Karpas-422 (cell line): ENCODE data around the gene PANK1. TPM values are rescaled to one million over a fixed set of nuclear protein-coding genes. Genes with fewer than 3 reads are reported as not detected.
"Not testable (repeated sequence)": the region's sequence is repeated elsewhere in the genome, so short reads cannot be mapped to it uniquely, and the experiment has no call there.

ENCODE experiments used
- DNase-seq: peaks from one replicate; pipeline ENCODE4 v3.0.0-alpha.2; 2015
- H2AFZ ChIP-seq: fragments of 200-600 bp; sonication (generic); 2 replicates; pipeline ENCODE4 v1.6.1; 2014; ENCODE audit warnings: antibody characterized with exemption, low read length, mixed read lengths
- H3K27ac ChIP-seq: fragments of 200-600 bp; sonication (generic); 2 replicates; pipeline ENCODE4 v1.5.1; 2014; ENCODE audit warnings: mild to moderate bottlenecking, low read length, moderate library complexity
- H3K27me3 ChIP-seq: fragments of 200-600 bp; sonication (generic); 2 replicates; pipeline ENCODE4 v1.6.1; 2014; ENCODE audit warnings: low read length, mixed read lengths
- H3K36me3 ChIP-seq: fragments of 200-600 bp; sonication (generic); 2 replicates; pipeline ENCODE4 v1.6.1; 2014; ENCODE audit warnings: low read length, mixed read lengths; ENCODE audit not compliant: insufficient read depth
- H3K4me1 ChIP-seq: fragments of 200-600 bp; sonication (generic); 2 replicates; pipeline ENCODE4 v1.6.1; 2014; ENCODE audit warnings: mild to moderate bottlenecking, low read length, mixed read lengths
- H3K4me2 ChIP-seq: fragments of 200-600 bp; sonication (generic); 2 replicates; pipeline ENCODE4 v1.6.1; 2014; ENCODE audit warnings: low read length, low read depth, mild to moderate bottlenecking; ENCODE audit not compliant: poor library complexity, severe bottlenecking
- H3K4me3 ChIP-seq: fragments of 200-600 bp; sonication (generic); 2 replicates; pipeline ENCODE4 v1.5.1; 2014; ENCODE audit warnings: mild to moderate bottlenecking, antibody characterized with exemption, low read length, mixed read lengths
- H3K79me2 ChIP-seq: fragments of 200-600 bp; sonication (generic); 2 replicates; pipeline ENCODE4 v1.6.1; 2014; ENCODE audit warnings: mild to moderate bottlenecking, low read length, mixed read lengths
- H3K9ac ChIP-seq: fragments of 200-600 bp; sonication (generic); 2 replicates; pipeline ENCODE4 v1.6.0; 2014; ENCODE audit warnings: low read length
- H3K9me2 ChIP-seq: fragments of 200-600 bp; sonication (generic), shearing (Covaris generic); replicated peaks from 2 replicates; pipeline ENCODE4 v1.6.0; 2014; ENCODE audit warnings: mild to moderate bottlenecking, low read length, moderate library complexity; ENCODE audit not compliant: insufficient read depth
- H3K9me3 ChIP-seq: fragments of 300-700, 200-600 bp; sonication (generic); 2 replicates; pipeline ENCODE4 v1.6.1; 2014; ENCODE audit warnings: low read length, mixed read lengths
- H4K20me1 ChIP-seq: fragments of 200-600 bp; sonication (generic); 2 replicates; pipeline ENCODE4 v1.6.1; 2014; ENCODE audit warnings: mild to moderate bottlenecking, antibody characterized with exemption, low read length, low read depth; ENCODE audit not compliant: insufficient read depth
- total RNA-seq: library from RNA; depleted of rRNA; stranded (reverse); fragments of >200 nt; shearing (Covaris generic); gene quantifications from 2 replicates; pipeline ENCODE4 v1.2.3, GENCODE V29; 2014; ENCODE audit warnings: low replicate concordance

Gene PANK1
- total RNA-seq, 1 experiment from 2014 or later: 8.1 TPM

- H3K36me3 ChIP-seq: no peaks in the 10 kb centered on the region
- no peak overlapping the region for H3K9ac ChIP-seq
- no peaks in the 10 kb centered on the region for H3K27me3 ChIP-seq
- no peak overlapping the region for H3K27ac ChIP-seq
- H3K4me2 ChIP-seq: no peak overlapping the region
- H3K4me1 ChIP-seq: 0 out of 2 replicates have a peak, but pooled peaks cover 3% of the 10 kb centered on the region
- H3K79me2 ChIP-seq: peaks cover 75% of the 10 kb centered on the region
- no peaks in the 10 kb centered on the region for H3K9me2 ChIP-seq
- no peaks in the 10 kb centered on the region for H3K9me3 ChIP-seq
- no peaks in the 10 kb centered on the region for H4K20me1 ChIP-seq
- no peak overlapping the region for H2AFZ ChIP-seq
- no peak for DNase-seq
- no peak overlapping the region for H3K4me3 ChIP-seq
Measured at GRCh38 chr10:89625041-89625765, 19.8 kb downstream of the PANK1 start.

GRCh38 chr10:89624020-89624419 is 21.0 kb downstream of the PANK1 start:
- H3K27ac ChIP-seq: no peak overlapping the region
- no peak for DNase-seq
- no peaks in the 10 kb centered on the region for H4K20me1 ChIP-seq

GRCh38 chr10:89622151-89622550 is 22.9 kb downstream of the PANK1 start:
- Histone ChIP-seq H3K36me3 (no peaks in the 10 kb centered on the region), H3K4me1 (no peaks in the 10 kb centered on the region), H3K27me3 (no peaks in the 10 kb centered on the region), H3K79me2 (peaks cover 69% of the 10 kb centered on the region), H3K4me2 (no peak overlapping the region), H4K20me1 (no peaks in the 10 kb centered on the region), H3K9me3 (no peaks in the 10 kb centered on the region), H2AFZ (no peak overlapping the region), H3K9ac (no peak overlapping the region), H3K4me3 (no peak overlapping the region), H3K27ac (no peak overlapping the region), H3K9me2 (no peaks in the 10 kb centered on the region)
- DNase-seq: no peak

More at GRCh38 chr10:89624020-89624419, 21.0 kb downstream of the PANK1 start:
- Histone ChIP-seq H2AFZ (no peak overlapping the region), H3K27me3 (no peaks in the 10 kb centered on the region), H3K9ac (no peak overlapping the region), H3K4me2 (no peak overlapping the region), H3K9me3 (no peaks in the 10 kb centered on the region), H3K79me2 (peaks cover 69% of the 10 kb centered on the region), H3K4me3 (no peak overlapping the region), H3K36me3 (no peaks in the 10 kb centered on the region), H3K9me2 (no peaks in the 10 kb centered on the region), H3K4me1 (no peaks in the 10 kb centered on the region)

GRCh38 chr10:89621438-89621837 is 23.6 kb downstream of the PANK1 start:
- Histone ChIP-seq H2AFZ (no peak overlapping the region), H4K20me1 (no peaks in the 10 kb centered on the region), H3K27ac (no peak overlapping the region), H3K9me2 (no peaks in the 10 kb centered on the region), H3K9ac (no peak overlapping the region), H3K4me3 (no peak overlapping the region), H3K36me3 (no peaks in the 10 kb centered on the region), H3K9me3 (no peaks in the 10 kb centered on the region), H3K79me2 (peaks cover 67% of the 10 kb centered on the region), H3K27me3 (no peaks in the 10 kb centered on the region), H3K4me2 (no peak overlapping the region), H3K4me1 (no peaks in the 10 kb centered on the region)
- no peak for DNase-seq

GRCh38 chr10:89620296-89620695 is 24.7 kb downstream of the PANK1 start:
- not testable (repeated sequence) for H3K27ac ChIP-seq, H2AFZ ChIP-seq, DNase-seq, H3K9ac ChIP-seq, H3K9me3 ChIP-seq, H3K27me3 ChIP-seq, H3K36me3 ChIP-seq, H3K4me1 ChIP-seq, H4K20me1 ChIP-seq, H3K4me2 ChIP-seq, H3K4me3 ChIP-seq, H3K9me2 ChIP-seq
- peaks cover 67% of the 10 kb centered on the region for H3K79me2 ChIP-seq

- Histone ChIP-seq H2AFZ (no peak overlapping the region), H4K20me1 (no peaks in the 10 kb centered on the region), H3K27me3 (no peaks in the 10 kb centered on the region), H3K9me3 (no peaks in the 10 kb centered on the region), H3K4me2 (no peak overlapping the region), H3K9me2 (no peaks in the 10 kb centered on the region), H3K79me2 (peaks cover 58% of the 10 kb centered on the region), H3K9ac (no peak overlapping the region), H3K36me3 (no peaks in the 10 kb centered on the region), H3K4me3 (no peak overlapping the region), H3K27ac (no peak overlapping the region), H3K4me1 (no peaks in the 10 kb centered on the region)
- no peak for DNase-seq
Measured at GRCh38 chr10:89615824-89616223, 29.2 kb downstream of the PANK1 start.

- no peak overlapping the region for H2AFZ ChIP-seq
Measured at GRCh38 chr10:89615112-89615511, 29.9 kb downstream of the PANK1 start.

GRCh38 chr10:89613582-89613981 is 31.5 kb downstream of the PANK1 start:
- DNase-seq: no peak

More at GRCh38 chr10:89615112-89615511, 29.9 kb downstream of the PANK1 start:
- peaks cover 59% of the 10 kb centered on the region for H3K79me2 ChIP-seq
- no peaks in the 10 kb centered on the region for H3K27me3 ChIP-seq
- H4K20me1 ChIP-seq: no peaks in the 10 kb centered on the region
- no peak overlapping the region for H3K4me3 ChIP-seq
- H3K9me3 ChIP-seq: no peaks in the 10 kb centered on the region
- H3K36me3 ChIP-seq: no peaks in the 10 kb centered on the region
- no peak overlapping the region for H3K27ac ChIP-seq
- H3K4me1 ChIP-seq: no peaks in the 10 kb centered on the region
- no peak for DNase-seq
- no peak overlapping the region for H3K9ac ChIP-seq
- no peaks in the 10 kb centered on the region for H3K9me2 ChIP-seq
- no peak overlapping the region for H3K4me2 ChIP-seq

More at GRCh38 chr10:89613582-89613981, 31.5 kb downstream of the PANK1 start:
- H3K4me3 ChIP-seq: no peak overlapping the region
- H3K9ac ChIP-seq: no peak overlapping the region
- no peaks in the 10 kb centered on the region for H3K9me2 ChIP-seq
- H3K27me3 ChIP-seq: no peaks in the 10 kb centered on the region
- H3K4me1 ChIP-seq: no peaks in the 10 kb centered on the region
- H3K36me3 ChIP-seq: no peaks in the 10 kb centered on the region
- no peaks in the 10 kb centered on the region for H3K9me3 ChIP-seq
- H3K79me2 ChIP-seq: peaks cover 53% of the 10 kb centered on the region
- no peaks in the 10 kb centered on the region for H4K20me1 ChIP-seq
- no peak overlapping the region for H3K4me2 ChIP-seq
- H2AFZ ChIP-seq: no peak overlapping the region
- no peak overlapping the region for H3K27ac ChIP-seq
